H9 (cell line): ENCODE data around the gene SCN1B. TPM values are rescaled to one million over a fixed set of nuclear protein-coding genes. Genes with fewer than 3 reads are reported as not detected.

ENCODE experiments used
- DNase-seq: peaks from one replicate; pipeline ENCODE4 v3.0.0-alpha.2; 2017
- H2AFZ ChIP-seq: one replicate; pipeline ENCODE4 v1.6.1; 2013; ENCODE audit warnings: mild to moderate bottlenecking, low read length, control low read depth, moderate library complexity
- H2AK5ac ChIP-seq: 2 replicates; pipeline ENCODE4 v1.6.1; 2013; ENCODE audit warnings: low read length, control low read depth, mixed read lengths; ENCODE audit not compliant: insufficient read length
- H2BK120ac ChIP-seq: one replicate; pipeline ENCODE4 v1.6.1; 2013; ENCODE audit warnings: low read depth, mild to moderate bottlenecking, low read length, control low read depth, inconsistent platforms; ENCODE audit not compliant: poor library complexity, severe bottlenecking
- H2BK12ac ChIP-seq: 2 replicates; pipeline ENCODE4 v1.6.1; 2013; ENCODE audit warnings: low read length, control low read depth, mixed read lengths, low read depth; ENCODE audit not compliant: insufficient read length
- H2BK15ac ChIP-seq: 2 replicates; pipeline ENCODE4 v1.6.1; 2013; ENCODE audit warnings: low read depth, low read length, control low read depth
- H2BK20ac ChIP-seq: one replicate; pipeline ENCODE4 v1.6.1; 2013; ENCODE audit warnings: low read depth, mild to moderate bottlenecking, low read length, control low read depth, inconsistent platforms; ENCODE audit not compliant: poor library complexity, severe bottlenecking
- H2BK5ac ChIP-seq: 2 replicates; pipeline ENCODE4 v1.6.1; 2013; ENCODE audit warnings: low read length, control low read depth, mixed read lengths; ENCODE audit not compliant: insufficient read length
- H3K14ac ChIP-seq: 2 replicates; pipeline ENCODE4 v1.6.1; 2013; ENCODE audit warnings: low read length, control low read depth; ENCODE audit not compliant: insufficient read depth
- H3K18ac ChIP-seq: 2 replicates; pipeline ENCODE4 v1.6.1; 2013; ENCODE audit warnings: low read depth, mild to moderate bottlenecking, mixed read lengths, low read length, control low read depth; ENCODE audit not compliant: insufficient read length
- H3K23ac ChIP-seq: 2 replicates; pipeline ENCODE4 v1.6.1; 2013; ENCODE audit warnings: low read length, control low read depth, mixed read lengths, low read depth; ENCODE audit not compliant: insufficient read length
- H3K23me2 ChIP-seq: 2 replicates; pipeline ENCODE4 v1.6.1; 2013; ENCODE audit warnings: low read depth, mild to moderate bottlenecking, mixed read lengths, low read length, control low read depth; ENCODE audit not compliant: insufficient read length, poor library complexity, severe bottlenecking
- H3K27ac ChIP-seq: 2 replicates; pipeline ENCODE4 v1.5.1; 2013; ENCODE audit warnings: low read length, control low read depth, mixed read lengths, low read depth; ENCODE audit not compliant: insufficient read length
- H3K27me3 ChIP-seq: 2 replicates; pipeline ENCODE4 v1.6.1; 2013; ENCODE audit warnings: low read length, control low read depth, inconsistent platforms; ENCODE audit not compliant: insufficient read depth
- H3K4ac ChIP-seq: 2 replicates; pipeline ENCODE4 v1.6.1; 2013; ENCODE audit warnings: low read depth, mild to moderate bottlenecking, control low read depth, inconsistent platforms, low read length, moderate library complexity
- H3K4me1 ChIP-seq: 2 replicates; pipeline ENCODE4 v1.6.1; 2013; ENCODE audit warnings: low read length, control low read depth, inconsistent platforms; ENCODE audit not compliant: insufficient read depth
- H3K4me2 ChIP-seq: 2 replicates; pipeline ENCODE4 v1.6.1; 2013; ENCODE audit warnings: low read length, control low read depth, mixed read lengths; ENCODE audit not compliant: insufficient read length, insufficient read depth
- H3K56ac ChIP-seq: 2 replicates; pipeline ENCODE4 v1.6.1; 2013; ENCODE audit warnings: low read depth, mild to moderate bottlenecking, mixed read lengths, low read length, control low read depth; ENCODE audit not compliant: insufficient read length
- H3K79me1 ChIP-seq: 2 replicates; pipeline ENCODE4 v1.6.1; 2013; ENCODE audit warnings: low read depth, mild to moderate bottlenecking, moderate library complexity, low read length, control low read depth, inconsistent platforms; ENCODE audit not compliant: insufficient read depth, poor library complexity, severe bottlenecking
- H3K79me2 ChIP-seq: 2 replicates; pipeline ENCODE4 v1.6.1; 2013; ENCODE audit warnings: low read length, control low read depth, inconsistent platforms; ENCODE audit not compliant: insufficient read depth
- H3K9ac ChIP-seq: 2 replicates; pipeline ENCODE4 v1.6.1; 2013; ENCODE audit warnings: low read length, control low read depth, mixed read lengths; ENCODE audit not compliant: insufficient read length; ENCODE audit errors: extremely low read depth
- H3K9me3 ChIP-seq: one replicate; pipeline ENCODE4 v1.6.1; 2013; ENCODE audit warnings: low read depth, low read length, inconsistent platforms; ENCODE audit not compliant: control insufficient read depth
- H3T11ph ChIP-seq: one replicate; pipeline ENCODE4 v1.6.1; 2013; ENCODE audit warnings: mild to moderate bottlenecking, low read length, control low read depth, inconsistent platforms
- H4K20me1 ChIP-seq: one replicate; pipeline ENCODE4 v1.6.1; 2013; ENCODE audit not compliant: control insufficient read depth, insufficient read length, insufficient read depth
- H4K5ac ChIP-seq: 2 replicates; pipeline ENCODE4 v1.6.1; 2013; ENCODE audit warnings: low read depth, mild to moderate bottlenecking, mixed read lengths, low read length, control low read depth; ENCODE audit not compliant: insufficient read length
- H4K8ac ChIP-seq: replicated peaks from 2 replicates; pipeline ENCODE4 v1.6.1; 2013; ENCODE audit warnings: low read length, control low read depth, mixed read lengths, low read depth; ENCODE audit not compliant: insufficient read length
- H4K91ac ChIP-seq: 2 replicates; pipeline ENCODE4 v1.6.1; 2013; ENCODE audit warnings: low read depth, mild to moderate bottlenecking, moderate library complexity, mixed read lengths, low read length, control low read depth; ENCODE audit not compliant: insufficient read length
- H3K27ac Mint-ChIP-seq, 3 experiments: 2 replicates in 2 of 3; 3 replicates in 1 of 3; pipeline ENCODE4 v1.8.0; 2020 to 2021; ENCODE audit warnings: mixed read lengths in 3 of 3, mild to moderate bottlenecking in 1 of 3, moderate library complexity in 1 of 3
- H3K27me3 Mint-ChIP-seq: 2 replicates; pipeline ENCODE4 v1.8.0; 2021; ENCODE audit warnings: low read depth, mild to moderate bottlenecking, moderate library complexity, mixed read lengths
- H3K36me3 Mint-ChIP-seq, 3 experiments: 2 replicates in 2 of 3; 3 replicates in 1 of 3; pipeline ENCODE4 v1.8.0; 2020 to 2021; ENCODE audit warnings: low read depth in 3 of 3, mixed read lengths in 3 of 3; ENCODE audit not compliant: insufficient read depth in 1 of 3
- H3K4me1 Mint-ChIP-seq, 2 experiments: 2 replicates each; pipeline ENCODE4 v1.8.0; 2020; ENCODE audit warnings: mixed read lengths in 2 of 2
- H3K4me3 Mint-ChIP-seq, 2 experiments: 2 replicates in 1 of 2; 3 replicates in 1 of 2; pipeline ENCODE4 v1.8.0; 2020 to 2021; ENCODE audit warnings: mild to moderate bottlenecking in 2 of 2, mixed read lengths in 2 of 2, moderate library complexity in 1 of 2
- H3K9me3 Mint-ChIP-seq, 2 experiments: 2 replicates in 1 of 2; 3 replicates in 1 of 2; pipeline ENCODE4 v1.8.0; 2020; ENCODE audit warnings: mild to moderate bottlenecking in 2 of 2, mixed read lengths in 2 of 2, moderate library complexity in 1 of 2
- WGBS: extraction: QIAGEN DNeasy Blood & Tissue Kit; methylation state at CpG from one replicate; pipeline ENCODE4 v1.1.7; 2013; ENCODE audit warnings: missing lambda C conversion rate, low lambda C conversion rate, mixed read lengths; ENCODE audit not compliant: insufficient read length; ENCODE audit errors: extremely low coverage; 5-methylcytosine and 5-hydroxymethylcytosine counted together
- total RNA-seq: library from RNA; stranded (reverse); gene quantifications from 2 replicates; pipeline ENCODE4 v1.2.1, GENCODE V29; 2021
- TF ChIP-seq, protein P1 (sequence below): fragments of 200-600 bp; sonication (generic); conservative IDR thresholded peaks from 3 replicates; pipeline ENCODE4 v1.8.0; 2021; ENCODE audit warnings: antibody characterized with exemption, mild to moderate bottlenecking

Gene SCN1B
- total RNA-seq, 1 experiment from 2014 or later, result 3.8 TPM

- no peak overlapping the region for H2AFZ ChIP-seq
- H3K79me2 ChIP-seq, result no peaks in the 10 kb centered on the region
- H3K4ac ChIP-seq, result no peak overlapping the region
- DNase-seq, result peak; percentile 25
- H3K56ac ChIP-seq, result no peak overlapping the region
- H3K4me1 Mint-ChIP-seq, result peaks cover 18% of the 10 kb centered on the region in 2 experiments
- peaks cover 32% of the 10 kb centered on the region for H3K27me3 Mint-ChIP-seq
- WGBS, result no CpG with 5 or more reads among the region's 29 CpGs
- no peaks in the 10 kb centered on the region for H3K4me1 ChIP-seq
- H3K36me3 Mint-ChIP-seq, result no peaks in the 10 kb centered on the region
- H3K27ac Mint-ChIP-seq, result no peak overlapping the region
- H3K9me3 ChIP-seq, result no peaks in the 10 kb centered on the region
- H3K9ac ChIP-seq, result no peak overlapping the region
- H3K14ac ChIP-seq, result no peak overlapping the region
- no peak overlapping the region for H2BK15ac ChIP-seq
- TF ChIP-seq, protein P1, sequence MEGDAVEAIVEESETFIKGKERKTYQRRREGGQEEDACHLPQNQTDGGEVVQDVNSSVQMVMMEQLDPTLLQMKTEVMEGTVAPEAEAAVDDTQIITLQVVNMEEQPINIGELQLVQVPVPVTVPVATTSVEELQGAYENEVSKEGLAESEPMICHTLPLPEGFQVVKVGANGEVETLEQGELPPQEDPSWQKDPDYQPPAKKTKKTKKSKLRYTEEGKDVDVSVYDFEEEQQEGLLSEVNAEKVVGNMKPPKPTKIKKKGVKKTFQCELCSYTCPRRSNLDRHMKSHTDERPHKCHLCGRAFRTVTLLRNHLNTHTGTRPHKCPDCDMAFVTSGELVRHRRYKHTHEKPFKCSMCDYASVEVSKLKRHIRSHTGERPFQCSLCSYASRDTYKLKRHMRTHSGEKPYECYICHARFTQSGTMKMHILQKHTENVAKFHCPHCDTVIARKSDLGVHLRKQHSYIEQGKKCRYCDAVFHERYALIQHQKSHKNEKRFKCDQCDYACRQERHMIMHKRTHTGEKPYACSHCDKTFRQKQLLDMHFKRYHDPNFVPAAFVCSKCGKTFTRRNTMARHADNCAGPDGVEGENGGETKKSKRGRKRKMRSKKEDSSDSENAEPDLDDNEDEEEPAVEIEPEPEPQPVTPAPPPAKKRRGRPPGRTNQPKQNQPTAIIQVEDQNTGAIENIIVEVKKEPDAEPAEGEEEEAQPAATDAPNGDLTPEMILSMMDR, result no peak
- H4K5ac ChIP-seq, result no peak overlapping the region
- H2BK5ac ChIP-seq, result no peak overlapping the region
- no peaks in the 10 kb centered on the region for H4K20me1 ChIP-seq
- no peak overlapping the region for H3K4me2 ChIP-seq
- H3T11ph ChIP-seq, result no peak overlapping the region
- no peaks in the 10 kb centered on the region for H3K23me2 ChIP-seq
- H2BK120ac ChIP-seq, result no peak overlapping the region
- no peak overlapping the region for H4K8ac ChIP-seq
- no peaks in the 10 kb centered on the region for H3K79me1 ChIP-seq
- H2AK5ac ChIP-seq, result no peak overlapping the region
- H3K4me3 Mint-ChIP-seq, result no peak overlapping the region
- H2BK20ac ChIP-seq, result no peak overlapping the region
- H3K9me3 Mint-ChIP-seq, result no peaks in the 10 kb centered on the region
- H3K18ac ChIP-seq, result no peak overlapping the region
- no peak overlapping the region for H4K91ac ChIP-seq
- no peak overlapping the region for H3K27ac ChIP-seq
- no peaks in the 10 kb centered on the region for H3K27me3 ChIP-seq
- H2BK12ac ChIP-seq, result no peak overlapping the region
- H3K23ac ChIP-seq, result no peak overlapping the region
Measured at GRCh38 chr19:35060160-35060855, 30.0 kb downstream of the SCN1B start.
